ENCODE results near the gene VGLL4. TPM values are rescaled to one million over a fixed set of nuclear protein-coding genes. Genes with fewer than 3 reads are reported as not detected.

Gene VGLL4
- polyA plus RNA-seq, 2 of the 4 experiments (the other 2 are of a cell fraction): 24.7 to 28.1 TPM

GRCh38 chr3:11632966-11633365, 10.7 kb downstream of the VGLL4 start:
- ChIA-PET CTCF (interaction anchor here (0.9 kb wide), 2 partner anchors 70 to 1502 kb away, joined by 3 read pairs; no protein-coding TSS in a partner anchor), POLR2A (no interaction called here)
- Histone ChIP-seq H3K4me2 (no peak overlapping the region), H3K4me1 (peaks cover 12% of the 10 kb centered on the region; the same call in 1 of the 3 replicates), H3K9me3 (no peaks in the 10 kb centered on the region), H3K27ac (no peak overlapping the region), H3K4me3 (no peak overlapping the region)
- ATAC-seq (no peak), FAIRE-seq (no peak), DNase-seq (ENCODE audit: low read depth in 1 of 2, low spot score in 1 of 2) (no peak)
- TF ChIP-seq FOSL2 (IDR thresholded peaks at IDR 0.05) (no peak), FOSL2 (CRISPR knock-in tag; IDR thresholded peaks at IDR 0.05) (no peak), KDM5A (IDR thresholded peaks at IDR 0.05) (no peak), TP53 (CRISPR knock-in tag; IDR thresholded peaks at IDR 0.05) (no peak)
- WGBS (ENCODE audit: missing lambda C conversion rate): 93% methylated on average over 3 of the region's 3 CpGs

- ATAC-seq: peak in 1 of 2 experiments; percentile 13; a peak in 2 of 6 replicates
- H3K4me2 ChIP-seq: no peak overlapping the region
- ChIA-PET POLR2A (no interaction called here), CTCF (interaction anchor here (0.9 to 1.6 kb wide), 3 partner anchors 69 to 1502 kb away, joined by 3 read pairs; no protein-coding TSS in a partner anchor)
- FAIRE-seq: no peak
- H3K4me1 ChIP-seq: peaks cover 8% of the 10 kb centered on the region; the same call in 1 of the 3 replicates
- no peak overlapping the region for H3K27ac ChIP-seq
- TF ChIP-seq HOXB5 (CRISPR knock-in tag; IDR thresholded peaks at IDR 0.05) (no peak), MAX (IDR thresholded peaks at IDR 0.05) (no peak), POLR2A (IDR thresholded peaks at IDR 0.05; ENCODE audit: low read length) (no peak), ZC3H11A (IDR thresholded peaks at IDR 0.05) (no peak), PHF8 (IDR thresholded peaks at IDR 0.05; ENCODE audit: borderline replicate concordance, low read depth) (no peak), SREBF2 (IDR thresholded peaks at IDR 0.05) (no peak), RFX5 (IDR thresholded peaks at IDR 0.05) (no peak), CBX2 (IDR thresholded peaks at IDR 0.05; ENCODE audit: borderline replicate concordance, low read depth) (no peak), HES2 (IDR thresholded peaks at IDR 0.05) (no peak), EP300 (IDR thresholded peaks at IDR 0.05) (no peak), NFE2L2 (conservative IDR thresholded peaks at IDR 0.05; ENCODE audit: low read length) (no peak), PBX3 (IDR thresholded peaks at IDR 0.05) (no peak), CHD2 (IDR thresholded peaks at IDR 0.05; ENCODE audit: low read length, partially characterized antibody) (no peak), ELK1 (IDR thresholded peaks at IDR 0.05; ENCODE audit: low read depth, low read length) (no peak), MAFK (IDR thresholded peaks at IDR 0.05; ENCODE audit: partially characterized antibody) (no peak), JUN (IDR thresholded peaks at IDR 0.05) (no peak), ZSCAN20 (CRISPR knock-in tag; IDR thresholded peaks at IDR 0.05) (no peak)
- TF ChIP-seq, protein P1, sequence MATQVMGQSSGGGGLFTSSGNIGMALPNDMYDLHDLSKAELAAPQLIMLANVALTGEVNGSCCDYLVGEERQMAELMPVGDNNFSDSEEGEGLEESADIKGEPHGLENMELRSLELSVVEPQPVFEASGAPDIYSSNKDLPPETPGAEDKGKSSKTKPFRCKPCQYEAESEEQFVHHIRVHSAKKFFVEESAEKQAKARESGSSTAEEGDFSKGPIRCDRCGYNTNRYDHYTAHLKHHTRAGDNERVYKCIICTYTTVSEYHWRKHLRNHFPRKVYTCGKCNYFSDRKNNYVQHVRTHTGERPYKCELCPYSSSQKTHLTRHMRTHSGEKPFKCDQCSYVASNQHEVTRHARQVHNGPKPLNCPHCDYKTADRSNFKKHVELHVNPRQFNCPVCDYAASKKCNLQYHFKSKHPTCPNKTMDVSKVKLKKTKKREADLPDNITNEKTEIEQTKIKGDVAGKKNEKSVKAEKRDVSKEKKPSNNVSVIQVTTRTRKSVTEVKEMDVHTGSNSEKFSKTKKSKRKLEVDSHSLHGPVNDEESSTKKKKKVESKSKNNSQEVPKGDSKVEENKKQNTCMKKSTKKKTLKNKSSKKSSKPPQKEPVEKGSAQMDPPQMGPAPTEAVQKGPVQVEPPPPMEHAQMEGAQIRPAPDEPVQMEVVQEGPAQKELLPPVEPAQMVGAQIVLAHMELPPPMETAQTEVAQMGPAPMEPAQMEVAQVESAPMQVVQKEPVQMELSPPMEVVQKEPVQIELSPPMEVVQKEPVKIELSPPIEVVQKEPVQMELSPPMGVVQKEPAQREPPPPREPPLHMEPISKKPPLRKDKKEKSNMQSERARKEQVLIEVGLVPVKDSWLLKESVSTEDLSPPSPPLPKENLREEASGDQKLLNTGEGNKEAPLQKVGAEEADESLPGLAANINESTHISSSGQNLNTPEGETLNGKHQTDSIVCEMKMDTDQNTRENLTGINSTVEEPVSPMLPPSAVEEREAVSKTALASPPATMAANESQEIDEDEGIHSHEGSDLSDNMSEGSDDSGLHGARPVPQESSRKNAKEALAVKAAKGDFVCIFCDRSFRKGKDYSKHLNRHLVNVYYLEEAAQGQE (IDR thresholded peaks at IDR 0.05): no peak
- TF ChIP-seq, protein P2, sequence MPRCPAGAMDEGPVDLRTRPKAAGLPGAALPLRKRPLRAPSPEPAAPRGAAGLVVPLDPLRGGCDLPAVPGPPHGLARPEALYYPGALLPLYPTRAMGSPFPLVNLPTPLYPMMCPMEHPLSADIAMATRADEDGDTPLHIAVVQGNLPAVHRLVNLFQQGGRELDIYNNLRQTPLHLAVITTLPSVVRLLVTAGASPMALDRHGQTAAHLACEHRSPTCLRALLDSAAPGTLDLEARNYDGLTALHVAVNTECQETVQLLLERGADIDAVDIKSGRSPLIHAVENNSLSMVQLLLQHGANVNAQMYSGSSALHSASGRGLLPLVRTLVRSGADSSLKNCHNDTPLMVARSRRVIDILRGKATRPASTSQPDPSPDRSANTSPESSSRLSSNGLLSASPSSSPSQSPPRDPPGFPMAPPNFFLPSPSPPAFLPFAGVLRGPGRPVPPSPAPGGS (IDR thresholded peaks at IDR 0.05): no peak
- whole genome bisulfite sequencing (ENCODE audit: missing lambda C conversion rate): 49% methylated on average over 2 of the region's 2 CpGs
- DNase-seq (ENCODE audit: low read depth in 1 of 2, low spot score in 1 of 2): no peak
- H3K4me3 ChIP-seq: no peak overlapping the region
- H3K9me3 ChIP-seq: no peaks in the 10 kb centered on the region
Measured at GRCh38 chr3:11632564-11632963, 11.2 kb downstream of the VGLL4 start.

Measured in A549 (cell line).